Esophagus squamous epithelium (tissue), 4 donors: ENCODE results near the gene BRIP1.

Experiments
- CTCF ChIP-seq, 6 experiments: fragments of 450-650 bp in 4 of 6; fragments of 200-600 bp in 2 of 6; sonication (generic) in 2 of 6; IDR thresholded peaks; one replicate each; pipeline ENCODE4 v1.5.1; 2016 to 2019; ENCODE audit warnings: antibody characterized with exemption in 6 of 6, mild to moderate bottlenecking in 4 of 6, moderate library complexity in 4 of 6
- POLR2A ChIP-seq, 4 donors: fragments of 450-650 bp; IDR thresholded peaks; one replicate each; pipeline ENCODE4 v1.6.1; 2017; ENCODE audit warnings: antibody characterized with exemption in 4 of 4, mild to moderate bottlenecking in 4 of 4, moderate library complexity in 3 of 4

GRCh38 chr17:61744804-61745203 lies 118.5 kb downstream of the BRIP1 start:
- TF ChIP-seq CTCF (IDR thresholded peaks at IDR 0.05): no peak
- TF ChIP-seq POLR2A (IDR thresholded peaks at IDR 0.05): no peak
